Gastroesophageal sphincter (tissue), 4 donors: Measurements from ENCODE around the gene WDFY1. TPM values are rescaled to one million over a fixed set of nuclear protein-coding genes. Genes with fewer than 3 reads are reported as not detected.

Experiments used
- ATAC-seq: fragments of 150-250 bp; one replicate; pipeline ENCODE4 v1.9.1; 2016; ENCODE audit warnings: mild to moderate bottlenecking, moderate library complexity
- H3K27ac ChIP-seq, 4 donors: fragments of 200-600 bp; sonication (generic) in 3 of 4; 1 replicate in 3 of 4; 2 replicates in 1 of 4; pipeline ENCODE4 v1.5.1; 2016 to 2019
- H3K27me3 ChIP-seq: fragments of 200-600 bp; sonication (generic); one replicate; pipeline ENCODE4 v1.5.1; 2019
- H3K36me3 ChIP-seq, 2 donors: fragments of 200-600 bp; sonication (generic); one replicate each; pipeline ENCODE4 v1.5.1; 2019; ENCODE audit warnings: control low read depth in 1 of 2
- H3K4me1 ChIP-seq, 3 donors: fragments of 200-600 bp; sonication (generic); 1 replicate in 2 of 3; 2 replicates in 1 of 3; pipeline ENCODE4 v1.5.1; 2016 to 2019; ENCODE audit warnings: control low read depth in 2 of 3
- H3K4me3 ChIP-seq, 2 donors: fragments of 200-600 bp; sonication (generic); one replicate each; pipeline ENCODE4 v1.5.1; 2019; ENCODE audit warnings: mild to moderate bottlenecking in 1 of 2, moderate library complexity in 1 of 2
- H3K9me3 ChIP-seq, 3 donors: fragments of 200-600 bp; sonication (generic); one replicate each; pipeline ENCODE4 v1.5.1; 2017 to 2019; ENCODE audit warnings: control low read depth in 2 of 3
- EP300 ChIP-seq: sonication (generic); formaldehyde crosslinking; IDR thresholded peaks from one replicate; pipeline ENCODE4 v1.6.1; 2017; ENCODE audit warnings: antibody characterized with exemption, mild to moderate bottlenecking
- POLR2A ChIP-seq, 2 donors: fragments of 450-650 bp; IDR thresholded peaks; one replicate each; pipeline ENCODE4 v1.6.1; 2017; ENCODE audit warnings: antibody characterized with exemption in 2 of 2, mild to moderate bottlenecking in 2 of 2, moderate library complexity in 1 of 2
- POLR2AphosphoS5 ChIP-seq: sonication (generic); formaldehyde crosslinking; IDR thresholded peaks from one replicate; pipeline ENCODE4 v1.6.1; 2017; ENCODE audit warnings: antibody characterized with exemption
- WGBS, 2 donors: methylation state at CpG; one replicate each; pipeline ENCODE4 v1.1.5; 2018; ENCODE audit warnings: low coverage in 1 of 2; 5-methylcytosine and 5-hydroxymethylcytosine counted together
- total RNA-seq, 4 donors: library from RNA; depleted of rRNA; stranded (reverse); fragments of >200 nt; gene quantifications; one replicate each; pipeline ENCODE4 v1.1.0, GENCODE V29; 2016
- TF ChIP-seq, protein P1 (sequence below), 4 experiments: fragments of 200-600 bp in 2 of 4; fragments of 450-650 bp in 2 of 4; sonication (generic) in 1 of 4; IDR thresholded peaks; one replicate each; pipeline ENCODE4 v1.5.1; 2017 to 2019; ENCODE audit warnings: antibody characterized with exemption in 4 of 4, mild to moderate bottlenecking in 2 of 4, moderate library complexity in 2 of 4

The WDFY1 gene
- total RNA-seq, 4 donors from 2014 or later, result 26.3 to 49.7 (median 39.3) TPM

DNA sequence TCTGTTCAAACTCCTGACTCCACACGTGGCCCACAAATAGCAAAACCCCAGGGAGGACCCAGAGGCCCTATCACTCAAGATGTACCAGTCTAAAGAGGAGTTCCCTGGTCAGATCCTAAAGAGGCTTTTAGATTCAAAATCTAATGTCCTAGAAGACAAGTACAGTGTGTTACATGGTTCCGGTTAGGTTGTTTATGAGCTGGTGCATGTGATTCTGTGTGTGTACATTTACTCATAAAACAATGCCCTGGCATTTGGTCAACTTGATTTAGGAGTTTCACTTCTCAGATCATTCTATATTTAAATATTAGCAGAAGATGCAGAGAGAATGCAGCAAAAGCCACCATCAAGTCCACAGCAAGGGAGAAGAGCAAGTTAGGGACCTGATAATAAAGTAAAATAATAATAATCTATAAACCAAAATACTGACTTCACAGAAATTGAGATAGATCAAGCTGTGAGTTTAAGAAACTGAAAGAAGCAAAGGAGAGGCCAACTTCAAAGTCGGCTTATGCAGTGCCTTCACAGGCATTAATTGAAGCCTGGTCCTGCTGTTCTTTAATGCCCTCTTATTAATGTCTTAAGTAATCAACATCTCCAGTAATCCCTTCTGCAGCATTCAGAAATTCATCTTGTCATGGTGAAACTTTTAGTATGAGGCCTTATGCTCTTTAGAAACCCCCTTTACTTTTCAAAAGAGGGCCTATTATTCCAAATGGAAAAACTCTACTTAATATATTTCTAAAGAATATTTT is 103.5 kb downstream of the WDFY1 start:
- ATAC-seq, result no peak
- 76% methylated on average over 3 of the region's 3 CpGs for WGBS, 2 donors
- Histone ChIP-seq H3K4me1 (peaks cover 0 to 13% (median 1%) of the 10 kb centered on the region in 3 donors), H3K4me3 (no peak overlapping the region), H3K27ac (no peak overlapping the region), H3K9me3 (no peaks in the 10 kb centered on the region), H3K36me3 (no peaks in the 10 kb centered on the region), H3K27me3 (no peaks in the 10 kb centered on the region)
- TF ChIP-seq POLR2AphosphoS5 (no peak), POLR2A (IDR thresholded peaks at IDR 0.05) (no peak), EP300 (no peak)
- TF ChIP-seq, protein P1, sequence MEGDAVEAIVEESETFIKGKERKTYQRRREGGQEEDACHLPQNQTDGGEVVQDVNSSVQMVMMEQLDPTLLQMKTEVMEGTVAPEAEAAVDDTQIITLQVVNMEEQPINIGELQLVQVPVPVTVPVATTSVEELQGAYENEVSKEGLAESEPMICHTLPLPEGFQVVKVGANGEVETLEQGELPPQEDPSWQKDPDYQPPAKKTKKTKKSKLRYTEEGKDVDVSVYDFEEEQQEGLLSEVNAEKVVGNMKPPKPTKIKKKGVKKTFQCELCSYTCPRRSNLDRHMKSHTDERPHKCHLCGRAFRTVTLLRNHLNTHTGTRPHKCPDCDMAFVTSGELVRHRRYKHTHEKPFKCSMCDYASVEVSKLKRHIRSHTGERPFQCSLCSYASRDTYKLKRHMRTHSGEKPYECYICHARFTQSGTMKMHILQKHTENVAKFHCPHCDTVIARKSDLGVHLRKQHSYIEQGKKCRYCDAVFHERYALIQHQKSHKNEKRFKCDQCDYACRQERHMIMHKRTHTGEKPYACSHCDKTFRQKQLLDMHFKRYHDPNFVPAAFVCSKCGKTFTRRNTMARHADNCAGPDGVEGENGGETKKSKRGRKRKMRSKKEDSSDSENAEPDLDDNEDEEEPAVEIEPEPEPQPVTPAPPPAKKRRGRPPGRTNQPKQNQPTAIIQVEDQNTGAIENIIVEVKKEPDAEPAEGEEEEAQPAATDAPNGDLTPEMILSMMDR (IDR thresholded peaks at IDR 0.05), result no peak

DNA sequence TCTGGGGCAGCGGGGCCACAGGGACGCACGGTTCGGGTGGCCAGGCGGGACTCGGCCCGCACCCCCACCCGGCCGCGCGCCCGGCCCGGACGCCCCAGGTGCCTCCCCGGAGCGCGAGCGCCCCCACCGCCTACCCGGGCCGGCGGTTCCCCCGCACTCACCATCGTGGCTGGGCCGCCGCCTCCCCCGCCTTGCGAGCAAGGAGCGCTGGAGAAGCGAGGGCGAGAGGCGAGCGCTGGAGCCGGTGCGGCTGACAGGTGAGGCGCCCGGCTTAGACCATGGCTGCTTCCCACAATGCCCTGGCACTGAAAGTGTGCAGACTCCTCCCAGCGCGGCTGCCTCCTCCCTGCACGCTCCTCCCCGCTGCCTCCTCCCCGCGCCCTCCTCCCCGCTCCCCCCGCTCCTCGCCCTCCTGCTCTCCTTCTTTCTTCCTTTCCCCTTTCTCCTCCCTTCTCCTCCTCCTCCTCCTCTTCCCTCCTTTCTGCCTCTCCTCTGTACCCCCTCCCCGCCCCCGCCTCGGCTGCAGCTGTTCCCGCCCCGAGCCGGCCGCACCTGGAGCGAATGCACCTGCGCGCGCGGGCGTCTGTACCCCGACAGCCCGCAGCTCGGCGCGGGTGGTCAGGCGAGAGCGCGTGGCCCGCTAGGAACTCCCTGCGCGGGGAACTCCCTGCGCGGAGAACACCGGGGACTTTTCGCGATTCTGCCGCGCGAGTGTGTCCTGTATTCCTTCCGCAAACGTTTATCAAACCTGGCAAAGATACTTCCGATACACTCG is 107.7 kb downstream of the WDFY1 start, which contains the start of gene AP1S3:
Gene AP1S3, minus strand, starts transcription at position 296 of the 775 bp plus-strand sequence. Its CDS starts 132 bp downstream, at position 164.
- Histone ChIP-seq H3K27me3 (no peaks in the 10 kb centered on the region), H3K4me3 (peak within 1 kb of the TSS; percentile 56 to 76), H3K27ac (peak within 1 kb of the TSS in 3 of 4 donors; percentile 45 to 71 (median 57)), H3K4me1 (peaks cover 0 to 23% (median 5%) of the 10 kb centered on the region in 3 donors), H3K9me3 (no peaks in the 10 kb centered on the region), H3K36me3 (no peaks in the 10 kb centered on the region)
- peak; percentile 76 for ATAC-seq
- TF ChIP-seq POLR2AphosphoS5, result no peak
- no peak for TF ChIP-seq POLR2A (IDR thresholded peaks at IDR 0.05)
- TF ChIP-seq, protein P1 (IDR thresholded peaks at IDR 0.05), result peak in 1 of 4 experiments; percentile 21
- no peak for TF ChIP-seq EP300
- 2 to 40% methylated on average over 1 to 19 of the region's 82 CpGs for WGBS, 2 donors

DNA sequence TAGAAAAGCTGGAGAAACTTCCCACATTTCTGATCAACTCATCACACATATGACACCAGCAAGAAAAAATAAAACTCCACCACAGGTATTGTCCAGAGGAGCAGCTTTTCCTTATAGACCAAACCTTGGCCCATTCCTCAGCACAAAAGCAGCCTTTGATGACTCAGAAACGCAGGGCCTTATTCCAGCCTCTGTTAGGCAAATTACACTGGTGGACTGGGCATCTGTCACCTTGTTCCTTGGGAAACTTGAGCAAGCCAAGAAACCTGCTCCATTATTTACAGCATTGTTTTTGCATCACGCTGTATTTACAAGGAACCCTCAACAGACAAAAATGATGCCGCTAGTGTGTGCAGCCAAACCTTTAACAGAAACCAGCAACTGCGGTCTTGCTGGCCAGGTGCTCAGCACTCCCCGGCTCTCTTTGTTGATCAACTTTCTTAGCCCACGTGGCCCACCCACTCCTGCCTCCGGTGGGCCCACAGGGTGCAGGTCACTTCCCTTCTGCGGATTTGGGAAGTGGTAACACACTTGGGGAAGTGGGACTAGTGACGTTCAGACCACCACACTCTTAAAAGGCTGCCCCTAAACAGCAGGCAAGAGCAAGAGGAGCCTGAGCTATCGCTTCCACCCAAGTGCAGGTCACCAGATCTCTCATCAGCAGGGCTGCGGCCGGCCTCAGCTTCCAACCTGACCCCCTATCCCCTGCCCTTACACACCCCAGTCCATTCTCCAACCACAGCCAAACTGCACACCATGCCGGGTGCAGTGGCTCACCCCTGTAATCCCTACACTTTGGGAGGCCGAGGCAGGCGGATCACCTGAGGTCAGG is 109.2 kb downstream of the WDFY1 start:
- TF ChIP-seq, protein P1 (IDR thresholded peaks at IDR 0.05), result no peak
- TF ChIP-seq EP300 (no peak), POLR2AphosphoS5 (no peak), POLR2A (IDR thresholded peaks at IDR 0.05) (no peak)
- Histone ChIP-seq H3K27ac (no peak overlapping the region), H3K4me1 (peaks cover 0 to 23% (median 5%) of the 10 kb centered on the region in 3 donors), H3K9me3 (no peaks in the 10 kb centered on the region), H3K27me3 (no peaks in the 10 kb centered on the region), H3K4me3 (no peak overlapping the region), H3K36me3 (no peaks in the 10 kb centered on the region)
- WGBS, 2 donors, result 84 to 93% methylated on average over 4 to 5 of the region's 15 CpGs
- ATAC-seq, result no peak

DNA sequence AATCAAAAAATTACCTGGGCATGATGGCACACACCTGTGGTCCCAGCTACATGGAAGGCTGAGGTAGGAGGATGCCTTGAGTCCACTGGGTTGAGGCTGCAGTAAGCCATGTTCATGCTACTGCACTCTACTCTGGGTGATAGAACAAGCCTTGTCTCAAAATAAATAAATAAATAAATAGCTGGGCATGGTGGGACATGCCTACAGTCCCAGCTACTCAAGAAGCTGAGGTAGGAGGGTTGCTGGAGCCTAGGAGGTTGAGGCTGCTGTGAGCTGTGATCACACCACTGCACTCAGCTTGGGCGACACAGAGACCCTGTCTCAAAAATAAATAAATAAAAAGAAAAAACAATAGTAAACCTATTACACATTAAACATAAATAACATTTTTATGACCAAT is 110.7 kb downstream of the WDFY1 start:
- no peak overlapping the region for H3K27ac ChIP-seq
- no peaks in the 10 kb centered on the region for H3K36me3 ChIP-seq
- no peaks in the 10 kb centered on the region for H3K9me3 ChIP-seq
- no peak for TF ChIP-seq POLR2AphosphoS5
- no peak for TF ChIP-seq EP300
- TF ChIP-seq POLR2A (IDR thresholded peaks at IDR 0.05), result no peak
- TF ChIP-seq, protein P1 (IDR thresholded peaks at IDR 0.05), result no peak
- no peak overlapping the region for H3K4me3 ChIP-seq
- no peak for ATAC-seq
- H3K27me3 ChIP-seq, result no peaks in the 10 kb centered on the region
- peaks cover 0 to 23% (median 5%) of the 10 kb centered on the region in 3 donors for H3K4me1 ChIP-seq
- WGBS, 2 donors, result 86 to 100% methylated on average over 1 of the region's 1 CpG
